COLO668 (cell line): ENCODE results near the gene ELMO2.
"Not testable (repeated sequence)": the region's sequence is repeated elsewhere in the genome, so short reads cannot be mapped to it uniquely, and the experiment has no call there.

ENCODE experiments used
- DNase-seq: peaks from one replicate; lab custom pipeline; 2025; ENCODE audit not compliant: unreplicated experiment; lab: John Stamatoyannopoulos, UW

The ELMO2 gene

DNA sequence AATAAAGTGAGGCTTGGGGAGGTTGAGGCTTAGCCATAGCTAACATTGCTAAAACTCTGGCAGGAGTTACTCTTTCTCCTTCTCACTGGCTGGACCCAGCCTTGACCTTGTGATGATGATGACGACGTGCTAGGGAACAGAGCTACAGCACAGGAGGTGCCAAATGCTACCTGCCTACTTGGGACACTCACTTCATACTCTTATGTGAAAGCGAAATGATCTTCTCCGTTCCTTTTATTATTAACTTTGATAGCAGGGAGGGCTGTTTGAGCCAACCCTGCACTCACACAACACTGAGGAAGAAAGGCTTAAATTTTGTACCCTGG lies 1.2 kb upstream of the ELMO2 start:
- no peak for DNase-seq

DNA sequence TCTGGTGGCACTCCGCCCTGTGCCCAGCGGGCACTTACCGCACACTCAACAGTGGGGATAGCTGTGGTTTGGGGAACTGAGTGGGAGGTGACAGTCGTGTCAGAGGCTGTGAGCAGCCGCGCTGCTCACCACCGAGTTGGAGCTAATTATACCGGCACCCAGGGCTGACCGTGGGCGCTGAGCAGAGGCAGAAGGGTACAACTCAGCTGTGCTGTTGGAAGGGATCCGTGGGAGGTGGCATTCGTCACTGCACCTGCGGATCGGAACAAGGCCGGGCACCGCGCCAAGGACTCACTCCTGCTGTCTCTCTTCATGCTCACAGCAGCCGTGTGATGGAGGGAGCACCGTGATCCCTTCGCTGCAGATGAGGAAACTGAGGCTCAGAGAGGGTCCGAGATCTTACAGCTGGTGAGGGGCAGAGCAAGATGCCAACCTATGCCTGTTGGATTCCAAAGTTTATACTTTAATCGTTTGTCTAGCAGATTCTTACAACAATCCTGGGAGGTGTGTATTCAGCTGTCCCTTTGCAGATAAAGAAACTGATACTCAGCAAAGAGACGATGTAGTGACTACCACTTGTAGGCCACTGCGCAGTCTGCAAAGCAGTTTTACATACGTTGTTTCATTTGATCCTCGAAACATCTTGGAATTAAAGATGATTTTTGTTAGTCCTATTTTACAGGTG lies 713 bp upstream of the ELMO2 start:
- peak; percentile 96 for DNase-seq

DNA sequence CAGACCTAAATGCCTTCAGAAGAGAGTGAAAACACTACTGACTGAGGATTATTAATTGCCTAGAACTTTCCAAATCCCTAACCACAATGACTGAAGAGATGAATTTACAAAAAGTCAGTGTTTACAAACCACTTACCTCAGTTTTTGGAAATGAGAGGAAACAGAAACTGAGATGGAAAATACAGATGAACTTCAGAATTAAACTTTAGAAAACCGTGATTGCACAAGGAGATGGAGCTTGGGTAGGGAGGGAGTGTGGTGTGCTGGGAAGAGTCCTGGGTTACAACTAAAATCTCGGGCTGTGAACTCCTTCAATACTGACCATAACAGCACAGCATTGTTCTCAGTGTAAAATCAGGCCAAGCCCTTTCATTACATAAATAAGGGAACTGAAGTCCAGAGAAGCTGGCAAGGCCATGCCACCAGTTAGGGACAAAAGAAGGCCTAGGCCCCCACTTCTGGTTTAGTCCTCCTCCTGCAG lies 4.0 kb downstream of the ELMO2 start:
- DNase-seq: no peak

DNA sequence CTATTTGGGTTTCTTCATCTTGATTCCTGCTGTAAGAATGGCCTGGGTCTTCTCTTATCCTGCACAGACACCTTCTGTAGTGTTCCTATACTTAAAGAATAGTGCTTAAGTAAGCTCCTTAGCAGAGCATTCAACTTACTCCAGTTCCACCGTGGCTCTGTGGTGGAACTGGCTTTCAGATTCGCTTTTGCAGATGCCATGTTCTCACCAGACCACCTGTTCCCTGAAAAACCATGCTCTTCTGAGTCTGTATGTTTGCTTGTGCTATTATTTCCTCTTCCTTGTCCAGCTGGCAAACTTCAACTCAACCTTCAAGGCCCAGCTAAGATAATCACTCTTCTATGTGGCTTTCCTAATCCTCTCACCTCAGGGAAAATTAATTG lies 4.9 kb downstream of the ELMO2 start:
- DNase-seq: no peak

DNA sequence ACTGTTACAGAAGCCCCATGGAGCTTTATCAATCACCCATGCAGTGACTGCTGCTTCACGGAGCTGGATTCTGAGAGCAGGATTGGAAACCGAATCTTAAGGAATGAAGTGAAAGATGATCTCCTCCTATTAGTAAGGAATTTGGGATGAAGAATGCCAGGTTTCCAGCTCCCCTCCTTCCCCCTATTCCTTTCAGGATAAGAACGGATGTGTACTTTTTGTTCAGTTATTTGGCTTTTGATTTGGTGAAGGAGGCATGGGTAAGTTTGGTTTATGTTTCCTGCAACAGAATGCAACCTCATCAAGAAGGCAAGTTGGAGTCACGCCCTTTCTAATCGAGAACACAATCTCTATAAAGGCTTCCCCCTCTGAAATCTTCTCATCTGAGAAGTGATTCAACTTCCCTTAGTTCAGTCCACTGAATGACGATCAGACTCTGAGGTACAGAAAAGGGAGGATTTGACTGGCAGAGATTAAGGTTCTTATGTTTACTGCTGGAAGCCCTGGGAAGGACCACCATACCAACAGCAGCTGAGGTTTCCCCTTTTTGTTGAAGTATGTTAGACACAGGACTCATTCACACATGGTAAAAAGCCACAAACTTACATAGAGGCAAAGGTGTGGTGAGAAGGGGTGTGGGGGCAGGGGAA lies 5.5 kb downstream of the ELMO2 start:
- DNase-seq: no peak

DNA sequence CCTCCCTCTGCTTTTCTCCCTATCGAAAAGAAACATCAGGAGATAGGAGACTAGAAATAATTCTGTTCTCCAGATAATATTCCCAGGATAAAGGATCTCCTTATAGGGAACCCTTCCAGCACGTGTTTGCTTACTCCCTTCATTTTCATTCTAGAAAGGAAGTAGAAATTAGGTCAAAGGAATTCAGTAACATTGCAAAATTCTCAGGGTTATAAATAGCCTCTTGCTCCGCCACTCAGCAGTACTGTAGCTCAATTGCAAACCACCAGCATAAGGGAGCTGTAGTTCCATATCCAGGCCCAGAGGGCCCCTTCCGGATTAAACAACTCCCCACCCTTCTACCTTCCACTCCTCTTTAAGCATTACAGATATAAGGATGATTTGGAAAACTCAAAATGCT lies 6.2 kb downstream of the ELMO2 start:
- DNase-seq: no peak

DNA sequence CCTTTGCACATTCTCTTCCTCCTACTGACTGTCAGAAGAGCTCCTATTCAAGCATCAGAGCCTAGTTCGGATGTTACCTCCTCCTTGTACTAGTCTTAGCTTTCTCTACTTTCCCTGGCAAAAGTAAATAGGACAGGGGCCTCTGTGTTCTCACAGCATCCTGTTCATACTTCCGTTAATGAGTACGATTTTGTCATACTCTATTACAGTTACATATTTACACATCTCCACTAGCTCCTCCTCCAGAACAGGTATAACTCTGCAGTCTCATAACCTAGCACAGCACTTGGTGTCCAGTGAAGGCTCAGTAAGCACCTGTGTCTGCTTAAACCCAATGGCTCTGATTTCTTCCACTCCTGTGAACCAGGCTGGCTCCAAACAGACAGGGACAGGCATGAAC lies 7.0 kb downstream of the ELMO2 start:
- DNase-seq: peak; percentile 35

DNA sequence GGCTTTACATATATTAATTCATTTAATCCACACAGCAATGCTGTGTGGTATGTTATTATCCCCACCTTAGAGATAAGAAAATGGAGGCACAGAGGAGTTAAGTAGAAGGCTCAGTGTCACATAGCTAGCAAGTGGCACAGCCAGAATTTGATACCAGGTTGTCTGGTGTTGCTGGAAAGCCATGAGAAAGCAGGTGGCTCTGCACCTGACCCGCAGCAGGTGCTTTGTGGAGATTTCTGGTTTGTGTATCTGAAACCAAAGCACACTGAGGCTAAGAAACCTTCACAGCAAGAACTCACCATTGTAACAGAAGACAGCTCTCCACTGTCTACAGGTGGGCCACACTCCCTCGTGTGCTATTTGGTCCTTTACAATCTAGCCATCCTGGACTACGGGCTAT lies 7.5 kb downstream of the ELMO2 start:
- peak; percentile 71 for DNase-seq

DNA sequence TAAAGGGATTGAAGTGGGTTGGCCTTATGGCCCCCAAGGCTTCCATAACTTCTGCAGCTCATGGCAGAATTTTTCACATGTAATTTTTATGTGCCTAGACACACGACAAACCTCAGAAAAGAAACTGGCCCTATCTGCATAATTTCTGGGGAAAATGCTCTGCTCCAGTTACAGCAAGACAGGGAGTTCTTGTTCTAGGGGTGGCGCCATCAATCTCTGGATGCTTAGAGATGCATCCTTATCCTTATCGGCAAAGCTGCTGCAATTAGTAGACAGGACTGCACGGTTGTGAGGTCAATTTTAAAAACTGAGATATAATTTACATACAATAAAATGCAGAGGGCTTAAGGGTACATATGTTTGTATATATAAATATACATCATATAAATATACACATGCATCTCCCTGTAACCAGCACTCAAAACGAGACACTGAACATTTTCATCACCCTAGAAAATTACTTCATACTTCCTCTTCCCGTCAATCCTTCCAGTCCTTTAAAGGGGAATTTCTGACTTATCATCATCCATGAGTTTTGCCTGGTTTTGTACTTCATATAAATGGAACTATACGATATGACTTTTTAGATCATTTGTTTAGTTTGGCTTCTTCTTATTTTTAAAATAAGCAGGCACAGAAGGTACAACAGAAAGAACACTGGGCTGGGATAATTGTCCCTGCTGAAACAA lies 10.2 kb downstream of the ELMO2 start:
- no peak for DNase-seq

DNA sequence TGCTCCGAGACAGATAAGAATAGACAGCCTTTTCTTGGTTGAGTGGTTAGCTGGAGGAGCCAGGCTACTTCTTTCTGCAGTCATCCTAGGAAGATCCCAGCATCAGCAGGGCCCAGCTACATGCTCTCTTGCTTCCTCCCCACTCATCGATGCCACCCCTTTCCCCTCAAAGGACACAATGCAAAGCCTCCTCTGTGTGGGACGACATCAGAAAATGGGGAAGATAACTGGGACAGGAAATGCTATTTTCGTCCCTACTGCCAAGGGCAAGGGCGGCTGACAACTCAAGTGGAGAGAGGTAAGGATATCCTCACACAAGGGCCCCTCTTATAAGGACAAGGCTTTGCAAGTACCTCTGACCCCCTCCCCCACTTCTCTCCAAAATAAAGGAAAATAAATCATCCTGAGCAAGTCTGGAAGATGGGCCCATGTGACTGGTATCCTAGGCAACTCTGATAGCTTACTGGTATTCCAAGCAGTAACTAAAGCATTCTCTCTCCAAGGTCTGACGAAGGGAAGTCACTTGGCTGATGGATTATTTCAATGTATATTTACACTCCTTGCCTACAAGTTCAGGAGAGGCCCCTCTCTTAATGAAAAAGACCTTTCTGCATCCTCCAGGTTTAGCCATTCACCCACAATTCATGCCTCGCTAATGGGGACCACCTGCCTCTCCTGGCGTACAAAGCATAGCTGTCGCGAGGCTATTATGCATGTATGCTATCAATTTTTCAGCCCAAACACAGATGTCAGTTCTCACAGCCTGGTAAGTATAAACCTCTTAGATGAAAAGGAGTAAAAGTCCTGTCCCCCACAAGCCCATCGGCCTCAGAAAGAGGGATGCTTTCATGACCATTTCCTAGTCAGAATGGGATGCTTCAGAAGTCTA lies 11.3 kb downstream of the ELMO2 start:
- no peak for DNase-seq

DNA sequence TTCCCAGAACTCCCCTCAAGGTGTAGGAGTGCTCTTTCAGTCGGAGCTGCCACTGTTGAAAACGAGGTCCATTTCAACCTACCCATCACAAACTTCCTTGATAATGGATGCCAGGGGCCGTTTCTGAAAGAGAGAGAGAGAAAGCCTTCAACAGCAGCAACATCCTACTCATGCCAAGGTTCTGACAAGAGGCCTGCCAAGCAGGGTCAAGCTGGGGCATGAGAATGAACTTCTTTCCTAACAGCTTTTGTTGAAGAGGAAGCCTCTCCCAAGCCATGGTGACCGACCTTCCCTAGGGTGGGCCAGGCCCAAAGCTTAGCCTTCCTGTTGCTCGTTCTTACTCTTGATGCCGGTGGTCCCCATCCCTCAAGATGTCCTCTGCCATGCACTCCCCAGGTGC lies 12.4 kb downstream of the ELMO2 start:
- DNase-seq: no peak

DNA sequence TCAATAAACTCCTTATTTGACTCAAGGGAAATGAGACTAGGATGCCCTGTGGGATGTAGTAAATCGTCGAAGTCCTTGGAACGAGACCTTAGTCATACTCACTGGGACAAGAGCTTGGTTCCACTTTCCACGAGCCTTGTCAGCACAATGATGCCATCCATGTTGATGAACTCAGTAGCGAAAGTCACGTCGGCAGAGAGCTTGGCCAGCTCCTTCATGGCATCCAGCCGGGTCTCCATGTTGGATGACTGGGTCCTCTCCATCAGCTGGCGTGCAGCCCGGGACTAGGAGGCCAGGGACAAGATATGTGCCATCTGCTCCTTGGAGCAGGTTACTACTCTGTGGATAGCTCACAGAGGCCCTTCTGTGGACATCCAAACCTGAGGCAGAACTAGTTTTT lies 17.5 kb downstream of the ELMO2 start:
- DNase-seq: no peak

DNA sequence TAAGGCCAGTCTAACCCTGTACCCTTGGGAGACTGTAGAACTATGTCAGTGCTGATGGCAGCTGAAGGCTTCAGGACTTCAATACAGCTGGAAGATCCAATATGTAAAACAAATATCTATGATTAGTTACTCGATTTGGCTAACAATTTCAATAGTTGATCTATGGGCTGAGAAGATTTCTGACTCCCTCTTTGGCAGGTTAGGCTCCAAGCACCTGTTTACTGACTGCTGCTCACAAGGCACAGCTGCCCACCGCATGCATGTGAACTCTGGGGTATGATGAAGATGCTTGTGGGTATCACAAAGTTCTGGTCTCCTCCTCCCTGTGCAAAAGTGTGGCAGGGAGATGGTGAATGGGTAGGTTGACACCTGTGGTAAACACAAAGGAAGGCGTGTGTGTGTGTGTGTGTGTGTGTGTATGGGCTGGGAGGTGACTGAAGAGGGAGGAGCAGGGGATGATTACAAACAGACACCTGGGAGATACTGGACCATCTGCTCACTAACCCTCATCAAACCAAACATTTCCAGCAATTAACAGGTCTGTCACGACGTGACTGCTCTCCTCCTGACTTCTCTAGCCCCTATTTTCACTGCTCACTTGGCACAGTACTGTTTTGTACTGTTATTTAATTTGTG lies 18.1 kb downstream of the ELMO2 start:
- DNase-seq: peak; percentile 74

DNA sequence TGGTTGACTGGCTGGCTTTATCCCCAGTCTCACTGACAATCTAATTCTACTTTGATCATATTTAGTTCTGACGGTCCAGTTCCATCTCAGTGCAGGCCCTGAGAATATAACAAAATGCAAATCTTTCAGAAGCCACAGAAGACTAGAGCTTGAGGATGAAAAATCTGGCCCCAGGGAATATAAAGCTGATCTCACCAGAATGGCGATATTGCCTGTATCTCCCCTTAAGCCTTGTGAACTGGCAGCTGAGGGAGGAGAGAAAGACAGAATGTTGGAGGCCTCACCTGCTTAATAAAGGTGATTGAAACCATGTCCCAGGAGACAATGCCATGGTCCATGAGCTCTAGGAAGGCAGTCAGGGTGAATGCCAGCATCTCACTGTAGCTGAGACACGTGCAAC lies 19.4 kb downstream of the ELMO2 start:
- DNase-seq: not testable (repeated sequence)

DNA sequence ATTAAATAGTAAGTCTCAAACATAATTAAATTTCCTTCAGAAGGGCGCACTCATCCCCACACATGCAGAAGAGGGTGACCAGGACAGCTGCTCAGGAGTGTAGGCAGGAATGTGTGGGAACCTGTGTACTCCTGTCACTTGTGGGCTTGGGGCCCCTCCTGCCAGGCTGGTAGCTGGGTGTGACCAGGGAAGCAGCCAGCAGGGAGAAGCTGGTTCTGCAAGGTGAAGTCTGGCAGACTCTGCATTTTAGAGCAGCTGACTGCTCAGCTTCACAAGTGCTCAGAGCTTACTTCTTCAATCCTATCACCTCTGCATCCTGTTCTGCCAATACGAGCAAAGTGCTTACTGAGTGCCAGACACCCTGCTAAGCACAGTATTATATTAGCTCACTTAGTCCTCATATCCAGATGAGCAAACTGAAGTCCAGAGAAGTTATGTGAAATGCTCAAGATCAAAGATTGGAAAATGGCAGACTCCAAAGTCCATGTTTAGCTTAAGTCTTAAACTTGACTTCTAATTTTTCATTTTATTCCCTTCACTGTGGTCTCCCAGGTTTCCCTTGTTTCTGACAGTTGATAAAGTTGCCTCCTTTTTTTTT lies 27.9 kb downstream of the ELMO2 start:
- no peak for DNase-seq

DNA sequence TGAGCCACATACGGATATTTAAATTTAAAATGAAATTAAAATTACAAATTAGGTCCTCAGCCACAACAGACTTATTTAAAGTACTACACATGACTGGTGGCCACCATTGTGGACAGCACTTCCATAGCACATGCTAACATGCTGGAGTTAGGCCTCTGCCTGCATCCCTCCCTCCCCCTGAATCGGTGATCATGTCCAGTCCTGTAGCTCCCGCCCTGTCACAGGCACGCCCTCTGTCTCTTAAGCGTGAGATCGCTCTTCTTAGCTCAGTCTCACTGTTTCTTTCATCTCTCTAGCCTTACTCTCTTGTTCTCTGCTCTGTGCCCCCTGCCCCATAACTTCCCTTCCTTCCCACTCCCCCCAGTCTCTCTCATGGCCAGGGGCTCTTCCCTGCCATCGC lies 28.9 kb downstream of the ELMO2 start:
- no peak for DNase-seq

DNA sequence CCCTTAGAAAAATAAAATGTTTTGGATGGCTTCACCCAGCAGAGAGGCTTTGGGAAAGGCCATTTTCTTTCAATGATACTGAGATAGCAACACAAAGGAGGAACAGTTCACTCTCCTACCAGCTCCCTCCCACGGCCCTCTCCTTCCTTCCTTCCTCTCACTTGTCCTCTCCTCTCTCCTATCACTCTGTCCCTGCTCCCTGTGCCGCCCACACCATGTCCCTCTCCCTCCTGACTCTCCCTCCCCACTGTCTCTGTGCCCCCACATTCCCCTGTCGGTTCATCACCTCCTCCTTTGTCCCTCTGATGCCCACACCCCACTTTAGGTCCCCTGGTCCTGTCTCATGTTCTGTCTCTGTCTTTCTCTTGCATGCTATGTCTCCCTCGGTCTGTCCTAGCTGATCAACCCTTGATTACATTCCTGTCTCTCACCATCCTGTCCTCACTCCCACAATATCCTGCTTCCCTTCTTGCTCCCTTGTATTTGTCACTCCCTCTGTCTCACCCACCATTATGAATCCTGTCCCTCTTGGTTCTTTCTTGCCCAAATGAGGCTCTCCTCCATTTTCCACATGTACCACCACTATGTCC lies 30.1 kb downstream of the ELMO2 start:
- DNase-seq: no peak

DNA sequence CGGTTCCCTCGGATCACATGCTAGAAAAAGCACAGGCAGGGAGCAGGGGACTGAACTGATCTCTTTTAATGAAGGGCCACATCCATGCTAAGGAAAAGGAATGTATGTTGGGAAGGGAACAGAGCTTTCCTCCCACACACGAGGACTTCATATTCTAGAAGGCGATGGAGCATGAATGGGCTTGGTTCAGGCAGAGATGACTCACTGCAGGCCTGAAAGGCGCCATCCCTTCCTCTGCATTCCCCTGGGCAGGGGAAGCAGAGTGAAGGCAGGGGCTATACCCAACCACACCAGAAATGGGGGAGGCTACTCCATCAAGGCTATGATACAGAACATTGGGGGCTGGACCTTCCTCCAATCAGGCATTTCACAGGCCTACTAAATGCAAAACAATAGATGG lies 30.6 kb downstream of the ELMO2 start:
- DNase-seq: no peak

DNA sequence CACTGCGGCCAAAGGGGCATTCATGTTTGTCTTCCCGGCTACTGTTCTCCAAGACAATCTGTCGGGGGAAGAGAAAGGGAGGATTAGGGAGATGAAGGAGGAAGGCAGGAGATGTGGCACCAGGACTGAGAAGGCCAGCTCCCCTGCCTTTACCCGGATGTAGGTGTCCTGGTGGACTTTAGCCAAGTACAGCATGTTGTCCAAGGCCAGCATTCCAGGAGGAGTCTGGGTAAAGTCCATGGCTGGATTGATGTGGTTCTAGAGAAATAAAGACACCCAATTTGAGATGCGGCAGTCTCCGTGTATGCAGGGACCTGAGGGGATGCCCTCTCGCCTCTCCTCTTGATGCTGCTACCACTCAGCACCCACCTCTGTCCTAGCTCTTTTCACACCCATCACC lies 32.0 kb downstream of the ELMO2 start:
- DNase-seq: no peak

DNA sequence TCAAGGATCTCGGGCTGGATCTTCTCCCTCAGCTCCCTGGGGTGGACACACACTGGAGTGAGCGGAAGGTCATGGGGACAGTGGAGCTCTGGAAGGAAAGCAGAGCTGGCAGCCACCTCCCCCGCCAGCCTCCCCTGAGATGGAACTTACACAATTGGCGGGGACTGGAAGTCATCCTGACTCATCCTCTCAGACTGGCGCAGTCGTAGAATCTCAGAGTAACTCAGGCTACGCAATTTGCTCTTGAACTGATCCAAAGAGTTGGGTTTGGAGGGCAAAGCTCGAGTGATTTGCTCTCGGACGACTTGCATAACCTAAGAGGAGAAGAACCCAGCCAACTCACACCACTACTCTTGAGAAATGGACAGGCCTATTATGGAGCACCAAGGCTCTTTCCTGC lies 34.8 kb downstream of the ELMO2 start:
- no peak for DNase-seq
